ENCODE results near the gene COTL1.

Gene COTL1

DNA sequence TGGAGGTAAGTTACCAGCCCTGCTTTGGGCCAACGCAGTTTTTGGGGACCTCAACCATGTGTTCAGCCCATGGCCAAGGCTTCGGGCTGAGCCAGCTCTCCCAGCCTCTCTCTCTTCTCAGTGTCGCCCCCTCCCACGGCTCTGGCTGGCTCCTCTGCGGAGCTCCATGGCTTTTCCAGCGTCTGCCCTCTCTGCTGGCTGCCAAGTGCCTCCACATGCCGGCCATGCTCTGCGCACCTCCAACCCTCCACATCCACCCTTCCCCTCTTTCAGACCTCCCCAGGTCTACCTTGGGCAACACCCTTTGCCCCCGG, 23.2 kb downstream of the COTL1 start:
- TF ChIP-seq, protein P1, sequence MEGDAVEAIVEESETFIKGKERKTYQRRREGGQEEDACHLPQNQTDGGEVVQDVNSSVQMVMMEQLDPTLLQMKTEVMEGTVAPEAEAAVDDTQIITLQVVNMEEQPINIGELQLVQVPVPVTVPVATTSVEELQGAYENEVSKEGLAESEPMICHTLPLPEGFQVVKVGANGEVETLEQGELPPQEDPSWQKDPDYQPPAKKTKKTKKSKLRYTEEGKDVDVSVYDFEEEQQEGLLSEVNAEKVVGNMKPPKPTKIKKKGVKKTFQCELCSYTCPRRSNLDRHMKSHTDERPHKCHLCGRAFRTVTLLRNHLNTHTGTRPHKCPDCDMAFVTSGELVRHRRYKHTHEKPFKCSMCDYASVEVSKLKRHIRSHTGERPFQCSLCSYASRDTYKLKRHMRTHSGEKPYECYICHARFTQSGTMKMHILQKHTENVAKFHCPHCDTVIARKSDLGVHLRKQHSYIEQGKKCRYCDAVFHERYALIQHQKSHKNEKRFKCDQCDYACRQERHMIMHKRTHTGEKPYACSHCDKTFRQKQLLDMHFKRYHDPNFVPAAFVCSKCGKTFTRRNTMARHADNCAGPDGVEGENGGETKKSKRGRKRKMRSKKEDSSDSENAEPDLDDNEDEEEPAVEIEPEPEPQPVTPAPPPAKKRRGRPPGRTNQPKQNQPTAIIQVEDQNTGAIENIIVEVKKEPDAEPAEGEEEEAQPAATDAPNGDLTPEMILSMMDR (IDR thresholded peaks at IDR 0.05; ENCODE audit: low read depth, low read length): peak; percentile 44
- DNase-seq: peak; percentile 38
- no peaks in the 10 kb centered on the region for H3K27me3 ChIP-seq
- no peaks in the 10 kb centered on the region for H3K36me3 ChIP-seq
- peak overlapping the region; percentile 43 for H3K4me3 ChIP-seq (ENCODE audit: low read depth, low read length)
- no peaks in the 10 kb centered on the region for H3K9me3 ChIP-seq
- peaks cover 5% of the 10 kb centered on the region for H3K4me1 ChIP-seq

DNA sequence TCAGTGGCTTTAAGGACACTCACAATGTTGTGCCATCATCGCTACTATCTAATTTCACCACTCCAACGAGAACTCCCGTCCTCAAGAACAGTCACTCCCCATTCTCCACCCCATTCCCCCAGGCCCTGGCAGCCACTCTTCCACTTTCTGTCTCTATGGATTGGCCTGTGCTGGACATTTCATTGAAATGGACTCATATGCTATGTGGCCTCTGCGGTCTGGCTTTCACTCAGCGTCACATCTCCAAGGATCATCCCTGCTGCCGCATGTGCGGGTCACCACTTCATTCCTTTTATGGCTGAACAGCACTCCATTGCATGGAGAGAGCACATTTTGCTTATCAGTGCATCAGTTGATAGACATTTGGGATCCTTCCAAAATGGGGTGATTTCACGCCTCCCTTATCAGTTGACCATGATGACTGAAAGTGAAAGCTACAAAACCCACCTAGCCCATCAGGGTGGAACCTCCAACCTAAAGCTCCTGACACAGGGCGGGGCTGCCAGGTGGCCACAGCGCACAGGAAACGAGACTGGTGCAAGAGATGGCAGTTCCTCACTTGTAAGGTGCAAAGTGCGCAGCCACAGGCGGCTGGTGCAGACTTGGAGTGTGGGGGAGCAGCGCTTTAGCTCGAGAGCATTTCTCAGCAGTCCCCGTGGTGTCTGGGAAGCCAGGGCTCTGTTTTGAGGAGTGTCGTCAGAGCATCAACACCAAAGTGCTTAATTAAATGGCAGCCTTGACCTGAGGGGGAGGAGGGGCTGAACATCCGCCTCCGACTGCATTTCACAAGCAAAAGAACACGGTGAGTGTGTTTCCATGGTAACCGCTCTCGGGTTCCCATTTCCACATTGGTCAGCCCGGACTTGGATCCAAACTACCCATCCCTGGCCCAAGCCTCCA, 23.8 kb downstream of the COTL1 start:
- H3K9me3 ChIP-seq: no peaks in the 10 kb centered on the region
- no peak for DNase-seq
- H3K27me3 ChIP-seq: no peaks in the 10 kb centered on the region
- TF ChIP-seq, protein P1 (IDR thresholded peaks at IDR 0.05; ENCODE audit: low read depth, low read length): no peak
- H3K4me3 ChIP-seq (ENCODE audit: low read depth, low read length): peak overlapping the region; percentile 43
- no peaks in the 10 kb centered on the region for H3K4me1 ChIP-seq
- no peaks in the 10 kb centered on the region for H3K36me3 ChIP-seq

DNA sequence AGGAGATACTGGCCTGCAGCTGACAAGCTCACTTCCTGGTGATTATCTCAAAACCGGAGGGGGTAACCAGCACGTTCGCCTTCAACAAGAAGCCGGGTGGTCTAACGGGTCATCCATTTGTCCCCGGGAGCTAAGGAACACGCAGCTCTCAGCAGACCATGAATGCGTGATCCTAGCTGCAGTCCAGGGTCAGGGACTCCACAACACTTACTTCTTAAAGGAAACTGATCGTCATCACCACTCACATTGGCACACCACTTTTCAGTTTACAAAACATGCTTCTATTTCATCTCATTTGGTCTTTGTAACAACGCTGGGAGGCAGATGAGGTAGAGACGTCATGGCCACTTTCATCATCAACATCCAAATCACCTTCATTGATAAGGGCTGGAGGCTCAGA, 25.2 kb downstream of the COTL1 start:
- Histone ChIP-seq H3K4me1 (no peaks in the 10 kb centered on the region), H3K9me3 (no peaks in the 10 kb centered on the region), H3K4me3 (ENCODE audit: low read depth, low read length) (no peak overlapping the region), H3K36me3 (no peaks in the 10 kb centered on the region), H3K27me3 (no peaks in the 10 kb centered on the region)
- TF ChIP-seq, protein P1 (IDR thresholded peaks at IDR 0.05; ENCODE audit: low read depth, low read length): no peak
- no peak for DNase-seq

DNA sequence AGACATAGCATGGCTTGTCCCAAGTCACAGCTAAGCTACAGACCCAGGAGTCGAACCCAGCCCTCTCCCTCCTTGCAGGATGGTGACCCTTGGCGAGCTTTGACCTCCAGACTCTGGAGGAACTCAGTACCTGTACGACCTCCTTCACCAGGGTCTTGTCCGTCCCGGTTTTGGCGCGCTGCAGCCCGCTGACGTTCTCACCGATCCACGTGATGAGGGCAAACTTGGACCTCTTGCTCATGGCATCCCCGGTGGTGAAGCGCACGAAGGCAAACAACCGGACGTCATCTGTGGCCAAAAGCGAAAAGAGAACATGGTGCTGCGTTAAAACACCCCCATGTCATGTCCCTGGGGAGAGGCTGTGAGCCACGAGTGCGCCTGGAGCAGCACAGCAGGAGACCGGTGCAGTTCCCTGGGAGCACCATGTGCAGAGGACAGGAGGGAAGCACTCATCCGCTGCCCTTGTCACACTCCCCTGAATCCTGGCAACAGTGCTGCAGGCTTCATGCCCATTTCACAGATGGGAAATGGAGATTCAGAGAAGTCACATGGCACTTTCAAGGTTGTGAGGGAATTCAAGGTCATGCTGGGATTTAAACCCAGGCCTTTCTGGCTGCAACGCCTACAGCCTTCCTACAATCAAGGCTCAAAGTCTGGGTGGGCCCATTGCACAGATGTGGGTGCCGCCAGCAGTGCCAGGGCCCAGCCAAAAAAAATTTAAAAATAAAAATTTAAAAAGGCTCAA, 27.7 kb downstream of the COTL1 start:
- Histone ChIP-seq H3K36me3 (no peaks in the 10 kb centered on the region), H3K4me3 (ENCODE audit: low read depth, low read length) (no peak overlapping the region), H3K27me3 (no peaks in the 10 kb centered on the region), H3K4me1 (no peaks in the 10 kb centered on the region), H3K9me3 (no peaks in the 10 kb centered on the region)
- DNase-seq: no peak
- TF ChIP-seq, protein P1 (IDR thresholded peaks at IDR 0.05; ENCODE audit: low read depth, low read length): no peak

DNA sequence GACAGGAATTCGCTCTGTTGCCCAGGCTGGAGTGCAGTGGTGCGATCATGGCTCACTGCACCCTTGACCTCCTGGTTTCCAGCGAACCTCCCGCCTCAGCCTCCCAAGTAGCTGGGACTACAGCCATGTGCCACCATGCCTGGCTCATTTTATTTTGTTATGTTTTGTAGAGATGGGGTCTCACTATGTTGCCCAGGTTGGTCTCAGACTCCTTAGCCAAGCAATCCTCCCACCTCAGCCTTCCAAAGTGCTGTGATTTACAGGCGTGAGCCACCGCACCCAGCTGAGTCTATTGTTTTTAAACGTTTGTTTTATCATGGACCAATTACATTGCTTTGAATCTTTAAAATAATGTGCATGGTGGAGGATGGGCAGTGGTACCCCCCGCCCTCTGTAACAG, 28.9 kb downstream of the COTL1 start:
- Histone ChIP-seq H3K9me3 (no peaks in the 10 kb centered on the region), H3K27me3 (no peaks in the 10 kb centered on the region), H3K36me3 (no peaks in the 10 kb centered on the region), H3K4me1 (no peaks in the 10 kb centered on the region), H3K4me3 (ENCODE audit: low read depth, low read length) (no peak overlapping the region)
- TF ChIP-seq, protein P1 (IDR thresholded peaks at IDR 0.05; ENCODE audit: low read depth, low read length): no peak
- no peak for DNase-seq

DNA sequence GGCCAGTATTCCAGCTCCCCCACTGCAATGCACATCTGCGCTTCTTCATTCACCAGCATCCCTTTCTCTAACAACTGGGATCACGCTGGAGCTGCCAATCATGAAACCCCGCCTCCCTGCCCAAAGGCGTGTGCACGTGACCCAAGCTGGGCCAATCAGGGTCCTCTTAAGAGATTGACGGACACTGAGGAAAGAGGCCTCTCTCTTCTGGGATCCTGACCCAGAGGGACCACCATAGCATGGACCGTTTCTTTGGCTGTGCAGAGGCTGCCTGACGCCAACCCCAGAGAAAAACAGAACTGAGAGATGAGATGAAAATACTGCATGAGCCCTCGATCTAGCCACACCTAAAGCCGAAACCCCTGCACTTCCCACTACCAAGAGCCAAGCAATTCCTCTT, 32.0 kb downstream of the COTL1 start:
- Histone ChIP-seq H3K36me3 (no peaks in the 10 kb centered on the region), H3K27me3 (no peaks in the 10 kb centered on the region), H3K9me3 (no peaks in the 10 kb centered on the region), H3K4me3 (ENCODE audit: low read depth, low read length) (no peak overlapping the region), H3K4me1 (no peaks in the 10 kb centered on the region)
- TF ChIP-seq, protein P1 (IDR thresholded peaks at IDR 0.05; ENCODE audit: low read depth, low read length): no peak
- DNase-seq: peak; percentile 75
